ENCODE measurements around the gene DCC.

DCC gene

DNA sequence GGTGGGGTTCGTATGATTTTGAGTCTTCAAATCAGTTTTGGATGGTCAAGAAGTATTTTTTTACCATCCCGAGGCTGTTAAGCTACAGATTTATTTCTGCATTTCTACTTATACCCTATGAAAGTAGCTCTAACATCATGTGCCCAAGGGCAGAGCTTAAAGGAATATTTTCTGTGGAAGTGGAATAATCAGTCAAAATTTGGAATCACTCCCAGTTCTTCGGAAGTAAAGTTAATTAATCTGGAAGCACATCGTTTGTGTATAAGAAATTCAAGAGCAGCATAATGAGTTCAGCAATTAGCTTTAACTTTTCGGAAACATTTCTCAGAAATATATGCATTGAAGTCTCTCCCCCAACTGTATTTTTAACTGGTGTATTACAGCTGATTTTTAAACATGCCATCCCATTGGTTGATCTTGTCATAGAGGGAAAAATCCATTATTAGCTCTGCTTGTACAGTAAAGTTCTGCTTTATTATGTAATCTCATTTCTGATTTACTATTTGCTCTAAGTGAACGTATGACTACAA lies 510.1 kb downstream of the DCC start:
- H3K4me3 ChIP-seq (ENCODE audit: low read length), result no peak overlapping the region
- DNase-seq (ENCODE audit: low read depth), result no peak
- TF ChIP-seq CTCF (conservative IDR thresholded peaks at IDR 0.05; ENCODE audit: low read length), result no peak

DNA sequence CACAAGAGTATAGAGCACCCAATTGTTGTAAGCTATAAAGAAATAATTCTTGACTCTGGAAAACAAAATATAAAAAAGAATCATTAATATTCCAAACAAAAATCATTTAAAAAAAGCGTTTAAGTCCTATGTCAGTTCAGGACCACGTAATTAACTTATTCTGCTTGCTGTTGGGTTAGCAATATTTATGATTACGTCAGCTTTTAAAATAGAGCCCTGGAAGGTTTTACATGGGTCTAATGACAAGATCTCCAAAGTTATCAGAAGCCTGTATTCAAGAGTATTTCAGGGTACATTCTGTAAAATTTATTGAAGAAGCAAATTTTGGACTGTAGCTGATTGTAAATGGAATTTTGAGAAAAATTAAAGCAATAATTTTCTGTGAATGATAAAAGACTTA lies 521.6 kb downstream of the DCC start:
- no peak overlapping the region for H3K4me3 ChIP-seq (ENCODE audit: low read length)
- TF ChIP-seq CTCF (conservative IDR thresholded peaks at IDR 0.05; ENCODE audit: low read length), result no peak
- DNase-seq (ENCODE audit: low read depth), result no peak

DNA sequence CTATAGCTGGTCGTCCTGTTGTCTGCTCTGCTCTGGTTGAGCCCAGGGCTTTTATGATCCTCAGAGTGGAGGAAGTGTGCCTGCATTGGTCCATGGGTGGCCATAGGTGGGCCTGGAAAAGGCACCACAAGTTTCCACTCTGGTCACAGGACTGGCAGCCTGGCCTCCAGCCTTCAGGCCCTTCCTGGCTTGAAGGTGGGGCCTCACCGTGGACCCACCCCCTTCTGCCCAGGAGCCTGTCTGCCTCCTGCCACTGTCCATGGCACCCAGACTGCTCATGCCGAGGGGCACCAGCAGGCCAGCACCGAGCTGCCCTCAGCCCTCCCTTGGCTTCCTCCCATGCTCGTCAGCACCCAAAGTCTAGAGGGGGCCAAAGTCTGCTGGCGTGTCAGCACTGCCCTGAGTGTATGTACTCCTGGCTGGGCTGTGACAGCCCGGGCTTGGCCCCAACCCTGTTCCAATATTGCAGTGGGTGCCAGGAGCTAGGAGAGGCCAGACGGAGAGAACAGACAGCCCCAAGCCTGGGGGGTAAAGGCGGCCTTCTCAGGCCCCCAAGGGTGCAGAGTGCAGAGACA lies 529.4 kb downstream of the DCC start:
- no peak for TF ChIP-seq CTCF (conservative IDR thresholded peaks at IDR 0.05; ENCODE audit: low read length)
- no peak for DNase-seq (ENCODE audit: low read depth)
- no peak overlapping the region for H3K4me3 ChIP-seq (ENCODE audit: low read length)

GRCh38 chr18:52869942-52870907 lies 530.2 kb downstream of the DCC start:
- H3K4me3 ChIP-seq (ENCODE audit: low read length), result no peak overlapping the region
- no peak for TF ChIP-seq CTCF (conservative IDR thresholded peaks at IDR 0.05; ENCODE audit: low read length)
- DNase-seq (ENCODE audit: low read depth), result no peak

DNA sequence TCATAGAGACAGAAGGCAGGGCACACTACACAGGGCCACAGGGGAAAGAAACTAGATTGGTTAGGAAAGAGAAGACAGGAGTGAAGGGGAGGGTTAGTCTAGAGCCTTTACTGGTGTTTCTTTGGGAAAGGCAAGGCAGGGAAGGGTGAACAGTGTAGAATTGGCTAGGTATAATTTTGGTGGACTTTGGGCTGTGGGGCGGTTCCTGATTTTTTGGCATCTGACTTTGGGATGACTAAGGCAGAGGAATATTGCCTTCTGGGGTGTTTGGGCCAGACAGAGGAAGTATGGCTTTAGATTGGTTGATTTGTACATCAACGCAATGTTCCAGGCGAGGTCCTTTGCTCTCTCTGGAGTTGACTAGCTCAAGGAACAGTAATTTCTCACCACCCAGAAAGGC lies 534.8 kb downstream of the DCC start:
- TF ChIP-seq CTCF (conservative IDR thresholded peaks at IDR 0.05; ENCODE audit: low read length), result no peak
- DNase-seq (ENCODE audit: low read depth), result no peak
- H3K4me3 ChIP-seq (ENCODE audit: low read length), result no peak overlapping the region

DNA sequence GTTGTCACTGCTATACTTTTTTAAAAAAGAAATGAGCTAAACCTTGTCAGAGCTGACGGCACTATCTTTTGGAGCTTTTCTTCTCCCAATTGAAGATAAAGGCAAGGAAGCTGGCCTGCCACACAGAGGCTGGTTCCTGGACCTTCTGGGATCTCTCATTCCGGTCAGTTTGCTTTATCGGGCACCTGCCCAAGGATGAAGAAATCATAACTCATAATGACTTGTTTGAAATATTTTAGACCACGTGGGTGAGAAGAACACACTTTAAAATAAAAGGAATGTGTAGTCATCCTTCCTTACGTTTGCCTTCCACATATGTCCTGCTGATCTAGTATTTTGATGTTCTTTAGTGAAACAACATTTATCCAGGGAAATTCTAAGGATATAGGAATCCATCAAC lies 535.7 kb downstream of the DCC start:
- no peak for DNase-seq (ENCODE audit: low read depth)
- TF ChIP-seq CTCF (conservative IDR thresholded peaks at IDR 0.05; ENCODE audit: low read length), result no peak
- H3K4me3 ChIP-seq (ENCODE audit: low read length), result no peak overlapping the region

All from AG10803 (cell line).